ENCODE results near the gene IPO5. TPM values are rescaled to one million over a fixed set of nuclear protein-coding genes. Genes with fewer than 3 reads are reported as not detected.

The IPO5 gene
- total RNA-seq, 6 experiments from 2014 or later, result 36.0 to 52.3 (median 45.2) TPM

- peaks cover 15 to 68% (median 38%) of the 10 kb centered on the region in 4 donors for H3K36me3 ChIP-seq
- H3K4me1 ChIP-seq, result no peaks in the 10 kb centered on the region
- 94% methylated on average over 3 of the region's 4 CpGs for WGBS (ENCODE audit: insufficient coverage, low coverage, low lambda C conversion rate, missing lambda C conversion rate)
- no peak for ATAC-seq
- no peaks in the 10 kb centered on the region for H3K9me3 ChIP-seq
- intact Hi-C loops (cut with DNase I), result no loop called here
- no peaks in the 10 kb centered on the region for H3K27me3 ChIP-seq
- DNase-seq, result no peak
- TF ChIP-seq, protein P1, sequence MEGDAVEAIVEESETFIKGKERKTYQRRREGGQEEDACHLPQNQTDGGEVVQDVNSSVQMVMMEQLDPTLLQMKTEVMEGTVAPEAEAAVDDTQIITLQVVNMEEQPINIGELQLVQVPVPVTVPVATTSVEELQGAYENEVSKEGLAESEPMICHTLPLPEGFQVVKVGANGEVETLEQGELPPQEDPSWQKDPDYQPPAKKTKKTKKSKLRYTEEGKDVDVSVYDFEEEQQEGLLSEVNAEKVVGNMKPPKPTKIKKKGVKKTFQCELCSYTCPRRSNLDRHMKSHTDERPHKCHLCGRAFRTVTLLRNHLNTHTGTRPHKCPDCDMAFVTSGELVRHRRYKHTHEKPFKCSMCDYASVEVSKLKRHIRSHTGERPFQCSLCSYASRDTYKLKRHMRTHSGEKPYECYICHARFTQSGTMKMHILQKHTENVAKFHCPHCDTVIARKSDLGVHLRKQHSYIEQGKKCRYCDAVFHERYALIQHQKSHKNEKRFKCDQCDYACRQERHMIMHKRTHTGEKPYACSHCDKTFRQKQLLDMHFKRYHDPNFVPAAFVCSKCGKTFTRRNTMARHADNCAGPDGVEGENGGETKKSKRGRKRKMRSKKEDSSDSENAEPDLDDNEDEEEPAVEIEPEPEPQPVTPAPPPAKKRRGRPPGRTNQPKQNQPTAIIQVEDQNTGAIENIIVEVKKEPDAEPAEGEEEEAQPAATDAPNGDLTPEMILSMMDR (IDR thresholded peaks at IDR 0.05), result no peak
- no peak for TF ChIP-seq POLR2A (IDR thresholded peaks at IDR 0.05)
- no peak overlapping the region for H3K27ac ChIP-seq
- no peak overlapping the region for H3K4me3 ChIP-seq
Measured at GRCh38 chr13:98018293-98018692, 64.8 kb downstream of the IPO5 start.

DNA sequence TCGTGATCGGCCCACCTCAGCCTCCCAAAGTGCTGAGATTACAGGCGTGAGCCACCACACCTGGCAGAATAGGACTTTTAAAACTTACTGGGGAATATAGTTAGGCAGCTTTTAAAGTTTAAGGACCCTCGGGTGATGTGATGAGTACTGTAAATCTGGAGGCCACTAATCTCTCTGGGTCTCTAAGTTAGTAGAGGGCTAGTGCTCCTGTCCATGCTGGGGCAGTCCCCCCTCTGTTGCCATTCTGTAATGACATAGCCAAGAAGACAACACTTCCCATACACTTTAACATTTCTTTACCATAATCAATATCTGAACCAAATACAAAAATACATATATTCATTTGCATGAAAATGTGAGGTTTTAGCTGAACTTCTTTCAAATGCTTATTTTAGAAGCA lies 65.7 kb downstream of the IPO5 start:
- Histone ChIP-seq H3K9me3 (no peaks in the 10 kb centered on the region), H3K4me3 (no peak overlapping the region), H3K27ac (no peak overlapping the region), H3K4me1 (no peaks in the 10 kb centered on the region), H3K36me3 (peaks cover 11 to 65% (median 34%) of the 10 kb centered on the region in 4 donors), H3K27me3 (no peaks in the 10 kb centered on the region)
- intact Hi-C loops (cut with DNase I), result no loop called here
- TF ChIP-seq, protein P1 (IDR thresholded peaks at IDR 0.05), result no peak
- TF ChIP-seq POLR2A (IDR thresholded peaks at IDR 0.05), result no peak
- DNase-seq (no peak), ATAC-seq (no peak)
- WGBS (ENCODE audit: insufficient coverage, low coverage, low lambda C conversion rate, missing lambda C conversion rate), result 100% methylated on average over 3 of the region's 4 CpGs

DNA sequence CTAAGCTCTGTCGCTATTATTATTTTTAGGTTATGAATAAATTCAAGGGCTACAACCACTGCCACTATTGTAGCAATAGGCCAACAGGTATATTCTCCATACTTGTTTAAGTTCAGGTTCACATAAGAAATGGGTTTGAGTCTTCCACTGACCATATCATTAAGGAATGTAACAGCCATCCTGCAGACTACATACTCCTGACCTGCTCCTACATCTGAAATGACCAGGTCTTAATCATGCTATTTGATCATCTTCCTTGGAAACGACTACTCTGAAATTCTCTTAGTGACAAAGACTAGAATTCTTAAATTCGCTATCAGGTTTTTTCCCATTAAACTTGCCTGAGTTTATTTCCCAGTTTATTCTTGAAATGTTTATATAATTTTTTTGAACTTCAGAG lies 66.8 kb downstream of the IPO5 start:
- Histone ChIP-seq H3K27me3 (no peaks in the 10 kb centered on the region), H3K9me3 (no peaks in the 10 kb centered on the region), H3K4me3 (no peak overlapping the region), H3K4me1 (no peaks in the 10 kb centered on the region), H3K27ac (no peak overlapping the region), H3K36me3 (peaks cover 10 to 61% (median 34%) of the 10 kb centered on the region in 4 donors)
- intact Hi-C loops (cut with DNase I), result no loop called here
- WGBS (ENCODE audit: insufficient coverage, low coverage, low lambda C conversion rate, missing lambda C conversion rate), result 83% methylated on average over 3 of the region's 3 CpGs
- ATAC-seq (no peak), DNase-seq (no peak)
- TF ChIP-seq, protein P1 (IDR thresholded peaks at IDR 0.05), result no peak
- TF ChIP-seq POLR2A (IDR thresholded peaks at IDR 0.05), result no peak

DNA sequence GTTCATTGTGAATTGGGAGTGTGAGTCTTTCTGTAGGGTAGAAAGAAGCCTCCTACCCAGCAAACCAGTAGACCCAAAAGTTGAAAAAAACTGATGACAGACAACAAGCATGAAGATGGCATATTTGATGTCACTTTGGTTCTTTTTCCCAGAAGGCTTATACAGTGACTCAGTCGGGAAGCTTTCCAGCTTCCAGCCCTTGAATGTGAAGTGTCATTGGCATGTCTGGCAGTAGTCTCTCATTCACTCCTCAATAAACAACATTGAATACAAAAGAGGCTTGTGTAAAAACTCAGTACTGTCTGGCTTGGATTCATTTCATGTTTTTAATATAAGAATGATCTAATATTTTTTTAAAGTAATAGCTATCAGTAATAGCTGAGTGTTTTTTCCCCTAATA lies 68.7 kb downstream of the IPO5 start:
- WGBS (ENCODE audit: insufficient coverage, low coverage, low lambda C conversion rate, missing lambda C conversion rate), result 27% methylated on average over 1 of the region's 1 CpG
- Histone ChIP-seq H3K27ac (no peak overlapping the region), H3K9me3 (no peaks in the 10 kb centered on the region), H3K36me3 (peaks cover 10 to 48% (median 29%) of the 10 kb centered on the region in 4 donors), H3K4me1 (peaks cover 0 to 15% (median 6%) of the 10 kb centered on the region in 4 donors), H3K4me3 (no peak overlapping the region), H3K27me3 (no peaks in the 10 kb centered on the region)
- ATAC-seq (peak in 2 of 4 donors; percentile 9 to 59), DNase-seq (no peak)
- TF ChIP-seq, protein P1 (IDR thresholded peaks at IDR 0.05), result no peak
- no peak for TF ChIP-seq POLR2A (IDR thresholded peaks at IDR 0.05)
- intact Hi-C loops (cut with DNase I), result no loop called here
